ENCODE results near the gene SURF4. TPM values are rescaled to one million over a fixed set of nuclear protein-coding genes. Genes with fewer than 3 reads are reported as not detected.
A peak's percentile ranks its signal among the peaks of the same experiment; 100 is the strongest.

SURF4 gene
- polyA plus RNA-seq, 1 experiment, result 296 TPM

GRCh38 chr9:133362359-133363044 is 13.4 kb downstream of the SURF4 start:
- no peak for DNase-seq (ENCODE audit: low read depth, low spot score)
- Histone ChIP-seq H3K4me3 (ENCODE audit: low read depth, low read length) (no peak overlapping the region), H3K9me3 (ENCODE audit: control insufficient read depth, insufficient read depth, low read length) (no peaks in the 10 kb centered on the region), H3K27ac (ENCODE audit: low read depth, low read length) (no peak overlapping the region), H3K27me3 (ENCODE audit: control insufficient read depth, insufficient read depth, low read length) (no peaks in the 10 kb centered on the region)
- ChIA-PET POLR2A (interaction anchor here (0.7 to 2.0 kb wide), 3 partner anchors 9 to 15 kb away, joined by 3 to 11 read pairs (median 6); partner anchors contain the start of genes MED22 and RPL7A), CTCF (no interaction called here)
- TF ChIP-seq CTCF (IDR thresholded peaks at IDR 0.05; ENCODE audit: low read depth, low read length), result no peak

- POLR2A ChIA-PET, result interaction anchor here (0.7 to 2.1 kb wide), 2 partner anchors 9 to 14 kb away, joined by 3 to 10 read pairs; partner anchors contain the start of genes MED22 and RPL7A
- no peaks in the 10 kb centered on the region for H3K27me3 ChIP-seq (ENCODE audit: control insufficient read depth, insufficient read depth, low read length)
- DNase-seq (ENCODE audit: low read depth, low spot score), result no peak
- no peak for TF ChIP-seq CTCF (IDR thresholded peaks at IDR 0.05; ENCODE audit: low read depth, low read length)
- H3K27ac ChIP-seq (ENCODE audit: low read depth, low read length), result no peak overlapping the region
- no peak overlapping the region for H3K4me3 ChIP-seq (ENCODE audit: low read depth, low read length)
- H3K9me3 ChIP-seq (ENCODE audit: control insufficient read depth, insufficient read depth, low read length), result no peaks in the 10 kb centered on the region; the same call in 1 of the 2 replicates
- CTCF ChIA-PET, result no interaction called here
Observed at GRCh38 chr9:133361507-133362092, 14.3 kb downstream of the SURF4 start.

GRCh38 chr9:133360400-133361393 is 15.2 kb downstream of the SURF4 start:
- ChIA-PET CTCF (interaction anchor here (0.7 kb wide), 1 partner anchor 559 kb away, joined by 3 read pairs; no protein-coding TSS in a partner anchor), POLR2A (interaction anchor here (1.5 to 2.1 kb wide), 2 partner anchors 11 to 13 kb away, joined by 9 to 10 read pairs; partner anchors contain the start of genes MED22 and RPL7A)
- H3K27ac ChIP-seq (ENCODE audit: low read depth, low read length), result no peak overlapping the region
- no peaks in the 10 kb centered on the region; the same call in 1 of the 2 replicates for H3K9me3 ChIP-seq (ENCODE audit: control insufficient read depth, insufficient read depth, low read length)
- TF ChIP-seq CTCF (IDR thresholded peaks at IDR 0.05; ENCODE audit: low read depth, low read length), result no peak
- no peaks in the 10 kb centered on the region for H3K27me3 ChIP-seq (ENCODE audit: control insufficient read depth, insufficient read depth, low read length)
- DNase-seq (ENCODE audit: low read depth, low spot score), result no peak
- no peak overlapping the region for H3K4me3 ChIP-seq (ENCODE audit: low read depth, low read length)

- CTCF ChIA-PET, result interaction anchor here (0.7 kb wide), 1 partner anchor 560 kb away, joined by 3 read pairs; no protein-coding TSS in a partner anchor
- no peak for DNase-seq (ENCODE audit: low read depth, low spot score)
Observed at GRCh38 chr9:133359399-133360175, 16.3 kb downstream of the SURF4 start.

More at GRCh38 chr9:133359399-133360175, 16.3 kb downstream of the SURF4 start:
- Histone ChIP-seq H3K27ac (ENCODE audit: low read depth, low read length) (no peak overlapping the region), H3K27me3 (ENCODE audit: control insufficient read depth, insufficient read depth, low read length) (no peaks in the 10 kb centered on the region), H3K9me3 (ENCODE audit: control insufficient read depth, insufficient read depth, low read length) (no peaks in the 10 kb centered on the region; the same call in 1 of the 2 replicates), H3K4me3 (ENCODE audit: low read depth, low read length) (no peak overlapping the region)
- POLR2A ChIA-PET, result interaction anchor here (0.6 to 2.1 kb wide), 3 partner anchors 8 to 12 kb away, joined by 3 to 10 read pairs (median 9); partner anchors contain the start of genes MED22 and RPL7A
- 0 out of 2 replicates have a peak, but pooled peaks have one; percentile 23 for TF ChIP-seq CTCF (IDR thresholded peaks at IDR 0.05; ENCODE audit: low read depth, low read length)
